Cardiac septum (tissue), 1 donor: ENCODE data around the gene ANK2. TPM values are rescaled to one million over a fixed set of nuclear protein-coding genes. Genes with fewer than 3 reads are reported as not detected.

ENCODE experiments used
- DNase-seq: peaks from one replicate; pipeline ENCODE4 v3.0.0-alpha.2; 2020; ENCODE audit warnings: low spot score
- intact Hi-C: fragments of 100-400 bp; cut with DNase I; formaldehyde crosslinking; loops from one replicate; pipeline ENCODE4 v1.14.0; 2022
- total RNA-seq: library from RNA; stranded (reverse); fragmentation: NEBNext Ultra II Directional; extraction: Animal tissue kit (Norgen Biotek cat#: 25700); gene quantifications from one replicate; pipeline ENCODE4 v1.2.1, GENCODE V29; 2021
- donor health status: DM: no; HTN: no; CAD: no.

Gene ANK2
- total RNA-seq, 1 donor from 2014 or later: 208 TPM

GRCh38 chr4:113365377-113365776, 315.9 kb downstream of the ANK2 start:
- intact Hi-C loops: no loop called here
- DNase-seq: no peak

- DNase-seq: no peak
- intact Hi-C loops: no loop called here
Measured at GRCh38 chr4:113368056-113368455, 318.6 kb downstream of the ANK2 start.

GRCh38 chr4:113371111-113371510, 321.7 kb downstream of the ANK2 start:
- intact Hi-C loops: no loop called here
- DNase-seq: no peak

GRCh38 chr4:113375964-113376666, 326.7 kb downstream of the ANK2 start:
- no peak for DNase-seq
- intact Hi-C loops: no loop called here

GRCh38 chr4:113378836-113379235, 329.4 kb downstream of the ANK2 start:
- intact Hi-C loops: no loop called here
- DNase-seq: no peak

- DNase-seq: no peak
- intact Hi-C loops: loop anchor here (5.0 kb wide), 1 partner anchor 45 kb away; no protein-coding TSS in a partner anchor
Measured at GRCh38 chr4:113382704-113383103, 333.3 kb downstream of the ANK2 start.

- DNase-seq: no peak
- intact Hi-C loops: loop anchor here (5.0 kb wide), 1 partner anchor 46 kb away; no protein-coding TSS in a partner anchor
Measured at GRCh38 chr4:113383111-113383785, 333.8 kb downstream of the ANK2 start.

GRCh38 chr4:113384600-113384999, 335.1 kb downstream of the ANK2 start:
- intact Hi-C loops: loop anchor here (5.0 kb wide), 1 partner anchor 47 kb away; no protein-coding TSS in a partner anchor
- DNase-seq: no peak

- intact Hi-C loops: no loop called here
- no peak for DNase-seq
Measured at GRCh38 chr4:113385281-113385899, 335.9 kb downstream of the ANK2 start.

- no peak for DNase-seq
- intact Hi-C loops: no loop called here
Measured at GRCh38 chr4:113389160-113389559, 339.7 kb downstream of the ANK2 start.

GRCh38 chr4:113390850-113391249, 341.4 kb downstream of the ANK2 start:
- intact Hi-C loops: loop anchor here (10.0 kb wide), 2 partner anchors 224 to 994 kb away; no protein-coding TSS in a partner anchor
- DNase-seq: no peak

- intact Hi-C loops: loop anchor here (2.0 to 10.0 kb wide), 3 partner anchors 221 to 991 kb away; no protein-coding TSS in a partner anchor
Measured at GRCh38 chr4:113394108-113394729, 344.8 kb downstream of the ANK2 start.

GRCh38 chr4:113394730-113395530, 345.5 kb downstream of the ANK2 start:
- DNase-seq: no peak
- intact Hi-C loops: loop anchor here (2.0 to 10.0 kb wide), 6 partner anchors 42 to 990 kb away; no protein-coding TSS in a partner anchor

More at GRCh38 chr4:113394108-113394729, 344.8 kb downstream of the ANK2 start:
- no peak for DNase-seq

GRCh38 chr4:113397114-113397701, 347.8 kb downstream of the ANK2 start:
- DNase-seq: no peak
- intact Hi-C loops: loop anchor here (5.0 to 10.0 kb wide), 5 partner anchors 40 to 988 kb away; no protein-coding TSS in a partner anchor

GRCh38 chr4:113398441-113399143, 349.1 kb downstream of the ANK2 start:
- DNase-seq: no peak
- intact Hi-C loops: loop anchor here (5.0 to 10.0 kb wide), 5 partner anchors 39 to 986 kb away; no protein-coding TSS in a partner anchor

- DNase-seq: no peak
- intact Hi-C loops: no loop called here
Measured at GRCh38 chr4:113404167-113404571, 354.7 kb downstream of the ANK2 start.

- DNase-seq: no peak
- intact Hi-C loops: no loop called here
Measured at GRCh38 chr4:113404841-113405240, 355.4 kb downstream of the ANK2 start.
